Astrocyte of the spinal cord (primary cell): ENCODE results near the gene ATOSB.

Experiments
- DNase-seq: peaks from one replicate; pipeline ENCODE4 v3.0.0; 2011; ENCODE audit warnings: low read depth, low spot score
- H3K4me3 ChIP-seq: 2 replicates; pipeline ENCODE4 v1.5.1; 2011; ENCODE audit warnings: low read depth, mild to moderate bottlenecking, low read length, moderate library complexity
- in situ Hi-C: cut with HindIII; loops from 2 replicates; pipeline ENCODE4 v1.10.0; 2017; ENCODE audit warnings: low sequenced_read_pairs
- TF ChIP-seq, protein P1 (sequence below): IDR thresholded peaks from 2 replicates; pipeline ENCODE4 v1.5.1; 2012; ENCODE audit warnings: low read depth, mild to moderate bottlenecking, low read length, inconsistent platforms

Gene ATOSB

DNA sequence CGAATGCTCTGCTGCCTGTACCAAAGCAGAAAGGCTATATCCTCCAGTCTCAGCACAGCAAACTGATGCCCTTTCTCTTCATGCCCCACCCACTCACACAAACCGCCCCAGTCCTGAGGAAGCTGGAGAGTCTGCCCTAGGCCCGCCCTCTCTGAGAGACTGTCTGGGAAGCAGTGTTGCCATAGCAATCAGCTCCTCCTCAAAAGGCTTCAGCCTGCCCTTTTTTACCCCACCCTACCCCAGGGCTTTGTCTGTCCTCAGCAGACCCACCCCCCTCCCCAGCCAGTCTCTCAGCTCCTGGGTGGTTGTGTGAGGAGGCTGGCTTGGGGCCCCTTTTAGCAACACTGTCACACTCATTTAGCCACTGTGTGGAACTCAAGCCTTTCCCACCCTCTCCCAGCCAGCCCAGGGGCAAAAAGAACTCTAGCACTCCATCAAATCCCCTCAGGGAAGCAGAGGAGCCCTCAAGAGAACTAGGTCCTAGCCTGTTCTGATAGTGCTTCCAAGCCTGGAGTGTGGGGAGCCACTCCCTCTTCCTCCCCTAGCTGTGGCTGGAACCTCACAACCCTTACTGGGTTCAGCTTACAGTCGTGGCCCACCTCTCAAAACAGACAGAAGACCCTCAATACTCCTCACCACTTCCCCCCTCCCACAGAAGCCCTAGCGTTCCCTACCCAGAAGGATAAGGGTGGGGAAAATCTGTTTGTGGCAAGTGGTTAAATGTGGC, 1.4 kb downstream of the ATOSB start:
- peak; percentile 97 for DNase-seq
- TF ChIP-seq, protein P1, sequence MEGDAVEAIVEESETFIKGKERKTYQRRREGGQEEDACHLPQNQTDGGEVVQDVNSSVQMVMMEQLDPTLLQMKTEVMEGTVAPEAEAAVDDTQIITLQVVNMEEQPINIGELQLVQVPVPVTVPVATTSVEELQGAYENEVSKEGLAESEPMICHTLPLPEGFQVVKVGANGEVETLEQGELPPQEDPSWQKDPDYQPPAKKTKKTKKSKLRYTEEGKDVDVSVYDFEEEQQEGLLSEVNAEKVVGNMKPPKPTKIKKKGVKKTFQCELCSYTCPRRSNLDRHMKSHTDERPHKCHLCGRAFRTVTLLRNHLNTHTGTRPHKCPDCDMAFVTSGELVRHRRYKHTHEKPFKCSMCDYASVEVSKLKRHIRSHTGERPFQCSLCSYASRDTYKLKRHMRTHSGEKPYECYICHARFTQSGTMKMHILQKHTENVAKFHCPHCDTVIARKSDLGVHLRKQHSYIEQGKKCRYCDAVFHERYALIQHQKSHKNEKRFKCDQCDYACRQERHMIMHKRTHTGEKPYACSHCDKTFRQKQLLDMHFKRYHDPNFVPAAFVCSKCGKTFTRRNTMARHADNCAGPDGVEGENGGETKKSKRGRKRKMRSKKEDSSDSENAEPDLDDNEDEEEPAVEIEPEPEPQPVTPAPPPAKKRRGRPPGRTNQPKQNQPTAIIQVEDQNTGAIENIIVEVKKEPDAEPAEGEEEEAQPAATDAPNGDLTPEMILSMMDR = no peak
- in situ Hi-C loops = no loop called here

DNA sequence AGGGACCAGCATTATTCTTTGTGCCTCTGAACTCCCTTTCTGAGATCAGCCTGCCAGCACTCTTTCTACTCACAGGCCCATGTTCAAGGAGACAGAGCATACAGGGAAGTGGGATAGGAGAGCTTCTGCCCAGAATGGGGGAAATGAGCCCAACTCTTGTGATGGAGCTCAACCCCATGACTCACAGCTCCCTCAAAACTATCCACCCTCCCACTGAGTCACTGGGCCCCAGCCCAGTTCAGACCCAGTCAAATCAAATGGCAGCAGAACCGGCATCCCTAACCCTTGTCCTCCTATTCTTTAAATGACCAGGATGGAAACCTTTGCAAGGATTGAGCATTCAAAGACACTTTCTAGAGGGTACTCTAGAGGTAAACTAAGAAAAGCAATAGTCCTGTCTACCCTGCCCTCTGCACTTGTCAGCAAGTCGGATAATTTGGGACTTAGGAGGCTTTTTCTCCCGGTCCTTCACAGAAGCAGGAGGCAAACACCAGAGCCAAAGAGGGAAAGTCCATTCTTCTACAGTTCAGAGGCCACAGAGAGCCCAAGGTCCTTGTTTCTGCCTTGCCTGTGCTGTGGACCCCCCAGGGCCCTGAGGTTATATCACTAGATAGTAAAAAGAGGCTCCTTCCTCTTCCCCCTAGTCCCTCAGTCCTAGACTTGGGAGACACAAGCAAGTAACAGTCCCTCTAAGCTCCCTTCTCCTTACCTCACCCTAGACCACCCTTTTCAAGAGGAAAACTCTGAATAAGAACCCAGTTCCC, 3.2 kb downstream of the ATOSB start:
- TF ChIP-seq, protein P1 = no peak
- DNase-seq = peak; percentile 40
- in situ Hi-C loops = no loop called here
- peak overlapping the region; percentile 37 for H3K4me3 ChIP-seq

More for the DNA sequence above, 1.4 kb downstream of the ATOSB start:
- H3K4me3 ChIP-seq = peak overlapping the region; percentile 88

DNA sequence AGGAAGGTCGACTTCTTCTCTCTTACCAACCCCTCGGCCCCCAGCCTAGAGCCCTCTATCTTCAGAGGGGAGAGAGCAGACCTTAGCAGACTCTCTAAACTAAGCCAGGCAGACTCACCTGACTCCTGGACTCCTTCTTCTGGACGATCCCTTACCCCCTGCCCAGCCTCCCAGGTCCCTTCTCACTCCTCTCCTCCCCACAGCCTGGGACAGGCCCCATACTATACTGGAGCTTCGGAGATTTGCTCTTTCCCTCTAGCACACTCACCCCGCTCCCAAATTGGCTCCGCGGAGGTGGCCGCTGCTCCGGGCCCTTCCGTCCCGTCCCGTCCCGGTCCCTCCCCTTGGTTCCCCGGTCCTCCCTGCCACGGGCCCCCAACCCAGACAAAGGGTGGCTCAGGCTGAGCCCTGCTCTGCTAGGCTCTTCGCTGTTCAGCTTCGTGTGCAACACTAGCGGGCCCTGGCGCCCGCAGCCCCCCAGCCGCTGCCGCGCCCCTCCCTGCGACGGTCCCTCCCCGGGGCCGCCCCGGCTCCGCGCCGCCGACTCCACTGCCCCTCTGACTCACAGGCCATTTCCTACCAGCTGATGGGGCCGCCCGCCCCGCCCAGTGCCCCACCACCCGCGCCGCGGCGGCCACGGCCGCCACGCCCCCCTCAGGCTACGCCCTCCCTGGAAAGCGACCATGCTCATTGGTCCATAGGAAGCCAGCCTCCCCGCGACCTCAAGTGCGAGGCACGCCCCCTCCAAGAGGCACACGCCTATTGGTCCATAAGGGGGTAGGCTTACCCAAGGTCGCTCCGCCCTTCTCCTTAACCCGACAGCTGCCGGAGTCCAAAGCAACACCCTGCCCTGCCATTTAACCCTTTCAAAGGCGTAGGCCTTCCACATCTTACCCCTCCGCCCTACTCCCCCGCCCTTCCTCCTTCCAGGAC, 4.4 kb downstream of the ATOSB start:
- TF ChIP-seq, protein P1 = no peak
- in situ Hi-C loops = no loop called here
- DNase-seq = peak; percentile 99

DNA sequence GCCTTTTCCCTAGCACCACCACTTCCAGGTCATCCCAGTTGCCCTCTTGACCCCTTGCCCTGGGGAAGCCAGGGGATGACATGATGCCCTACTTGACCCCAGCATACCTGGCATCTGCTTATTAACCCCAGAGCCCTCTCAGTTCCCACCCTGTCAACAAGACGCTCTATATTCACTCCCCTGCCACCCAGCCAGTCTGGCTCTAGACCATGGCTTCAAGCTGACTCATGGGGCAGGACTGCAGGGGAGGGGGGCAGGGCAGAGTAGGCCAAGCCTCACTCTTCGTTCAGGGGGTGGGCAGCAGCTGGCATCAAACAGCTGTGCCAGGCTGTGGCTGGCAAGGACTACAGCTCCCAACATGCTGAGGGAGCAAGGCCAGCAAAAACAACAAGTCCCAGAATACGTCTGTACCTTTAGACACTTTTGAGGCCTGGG, 5.3 kb downstream of the ATOSB start:
- H3K4me3 ChIP-seq = peak overlapping the region; percentile 64
- TF ChIP-seq, protein P1 = no peak
- DNase-seq = peak; percentile 51
- in situ Hi-C loops = no loop called here

More for the DNA sequence above, 4.4 kb downstream of the ATOSB start:
- H3K4me3 ChIP-seq = peak overlapping the region; percentile 64

DNA sequence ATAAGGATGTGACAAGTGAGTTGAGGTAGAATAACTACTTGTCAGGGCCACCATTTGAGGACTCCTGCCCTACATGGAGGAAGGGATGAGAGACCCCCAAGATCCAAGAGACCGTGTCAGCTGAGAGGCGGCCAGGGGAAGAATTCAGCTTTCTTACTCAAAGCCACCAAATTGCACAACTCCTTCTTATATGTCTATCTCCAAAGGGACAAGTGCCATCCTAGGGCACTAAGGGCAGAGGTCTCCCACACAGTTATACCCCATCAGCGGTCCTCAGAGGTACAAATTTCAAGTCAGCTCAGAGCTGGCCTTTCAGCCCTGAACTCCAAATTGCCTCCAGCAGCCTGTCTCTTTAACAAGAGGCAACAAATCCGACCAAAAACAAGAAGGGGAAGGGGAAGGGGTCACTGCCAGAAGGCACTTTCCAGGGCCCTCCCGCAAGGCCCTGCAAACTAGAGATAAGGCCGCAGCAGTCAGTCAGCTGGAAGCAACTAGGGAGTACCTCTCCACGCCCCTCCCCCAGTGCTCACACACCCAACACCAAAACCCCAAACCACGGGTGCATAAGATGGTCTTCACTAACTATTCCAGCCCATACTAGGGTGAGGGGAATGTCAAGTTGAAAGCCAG, 6.6 kb downstream of the ATOSB start:
- H3K4me3 ChIP-seq = no peak overlapping the region
- TF ChIP-seq, protein P1 = no peak
- no peak for DNase-seq
- in situ Hi-C loops = no loop called here

DNA sequence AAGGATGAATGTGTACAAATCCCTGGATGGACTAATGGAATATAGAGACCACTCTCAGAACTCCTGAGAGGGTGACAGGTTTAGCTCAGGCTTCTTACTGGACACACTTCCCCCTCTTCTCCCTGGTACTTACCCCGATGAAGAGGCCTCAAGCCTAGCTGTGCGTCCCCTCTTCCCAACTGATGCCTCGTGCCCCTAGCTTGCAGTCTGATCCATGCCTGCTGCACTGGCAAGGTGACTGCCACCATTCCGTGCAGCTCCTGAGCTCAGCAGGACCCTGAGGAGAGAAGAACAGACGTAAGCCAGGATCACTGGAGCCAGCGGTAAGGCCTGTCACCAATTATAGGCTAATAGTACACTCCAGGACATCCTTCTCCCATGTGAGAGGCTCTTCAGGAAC, 7.2 kb downstream of the ATOSB start:
- TF ChIP-seq, protein P1 = no peak
- no peak overlapping the region for H3K4me3 ChIP-seq
- in situ Hi-C loops = no loop called here
- no peak for DNase-seq
